Endodermal cell (in vitro differentiated cells): ENCODE data around the gene FBXL7. TPM values are rescaled to one million over a fixed set of nuclear protein-coding genes. Genes with fewer than 3 reads are reported as not detected.

ENCODE experiments used
- DNase-seq: peaks from one replicate; pipeline ENCODE4 v3.0.0-alpha.2; 2017
- H3K27ac ChIP-seq: 2 replicates; pipeline ENCODE4 v1.5.1; 2013; ENCODE audit warnings: mild to moderate bottlenecking, low read depth, low read length, moderate library complexity
- H3K27me3 ChIP-seq: 2 replicates; pipeline ENCODE4 v1.6.1; 2013; ENCODE audit warnings: mild to moderate bottlenecking, low read length, moderate library complexity; ENCODE audit not compliant: insufficient read depth, control insufficient read depth, poor library complexity, severe bottlenecking
- H3K36me3 ChIP-seq: 2 replicates; pipeline ENCODE4 v1.7.0; 2013; ENCODE audit warnings: mild to moderate bottlenecking, low read length, moderate library complexity; ENCODE audit not compliant: control insufficient read depth, insufficient read depth
- H3K4me1 ChIP-seq: one replicate; pipeline ENCODE4 v1.7.0; 2013; ENCODE audit warnings: low read length; ENCODE audit not compliant: control insufficient read depth, insufficient read depth
- H3K4me3 ChIP-seq: 2 replicates; pipeline ENCODE4 v1.5.1; 2013; ENCODE audit warnings: mild to moderate bottlenecking, low read length, moderate library complexity
- H3K9ac ChIP-seq: 2 replicates; pipeline ENCODE4 v1.6.1; 2013; ENCODE audit warnings: mild to moderate bottlenecking, low read length, moderate library complexity; ENCODE audit not compliant: poor library complexity, severe bottlenecking; ENCODE audit errors: extremely low read depth
- H3K9me3 ChIP-seq: 2 replicates; pipeline ENCODE4 v1.6.1; 2013; ENCODE audit warnings: mild to moderate bottlenecking, low read length, moderate library complexity; ENCODE audit not compliant: control insufficient read depth
- H3K27ac Mint-ChIP-seq: 2 replicates; pipeline ENCODE4 v1.8.0; 2020; ENCODE audit warnings: mixed read lengths
- H3K27me3 Mint-ChIP-seq: 2 replicates; pipeline ENCODE4 v1.8.0; 2021; ENCODE audit warnings: mild to moderate bottlenecking, mixed read lengths; ENCODE audit not compliant: insufficient read depth
- H3K36me3 Mint-ChIP-seq: 2 replicates; pipeline ENCODE4 v1.8.0; 2020; ENCODE audit warnings: low read depth, mixed read lengths
- H3K4me1 Mint-ChIP-seq: 2 replicates; pipeline ENCODE4 v1.8.0; 2020; ENCODE audit warnings: mixed read lengths
- H3K4me3 Mint-ChIP-seq: 2 replicates; pipeline ENCODE4 v1.8.0; 2020; ENCODE audit warnings: mild to moderate bottlenecking, moderate library complexity, mixed read lengths
- H3K9me3 Mint-ChIP-seq: 2 replicates; pipeline ENCODE4 v1.8.0; 2020; ENCODE audit warnings: mild to moderate bottlenecking, mixed read lengths
- CTCF ChIP-seq: fragments of 200-600 bp; sonication (generic); conservative IDR thresholded peaks from 2 replicates; pipeline ENCODE4 v1.5.0; 2021; ENCODE audit warnings: antibody characterized with exemption, mild to moderate bottlenecking
- WGBS, 2 experiments: methylation state at CpG; one replicate each; pipeline versions ENCODE4 v1.1.5 to v1.1.7; 2013; ENCODE audit warnings: missing lambda C conversion rate in 2 of 2, mixed read lengths in 1 of 2; ENCODE audit not compliant: insufficient coverage in 1 of 2, insufficient read length in 1 of 2; 5-methylcytosine and 5-hydroxymethylcytosine counted together
- total RNA-seq, 2 donors: library from RNA; stranded (reverse); fragmentation: NEBNext Ultra II Directional in 1 of 2; extraction: Animal tissue kit (Norgen Biotek cat#: 25700) in 1 of 2; gene quantifications; 2 replicates in 1 of 2; 3 replicates in 1 of 2; pipeline ENCODE4 v1.2.1, GENCODE V29; 2021

FBXL7 gene
- total RNA-seq, 2 donors from 2014 or later, result 12.9 to 13.2 TPM

GRCh38 chr5:15823398-15823797, 323.4 kb downstream of the FBXL7 start:
- H3K27me3 ChIP-seq, result no peaks in the 10 kb centered on the region
- H3K4me1 Mint-ChIP-seq, result no peaks in the 10 kb centered on the region
- WGBS, 2 experiments, result 94 to 95% methylated on average over 2 of the region's 2 CpGs

GRCh38 chr5:15827741-15828140, 327.8 kb downstream of the FBXL7 start:
- Histone ChIP-seq H3K9ac (no peak overlapping the region), H3K27me3 (no peaks in the 10 kb centered on the region), H3K9me3 (no peaks in the 10 kb centered on the region), H3K4me1 (no peaks in the 10 kb centered on the region), H3K27ac (no peak overlapping the region), H3K4me3 (no peak overlapping the region), H3K36me3 (no peaks in the 10 kb centered on the region)
- TF ChIP-seq CTCF, result no peak
- Mint-ChIP-seq H3K9me3 (no peaks in the 10 kb centered on the region), H3K4me1 (no peaks in the 10 kb centered on the region), H3K27me3 (peaks cover 6% of the 10 kb centered on the region), H3K36me3 (no peaks in the 10 kb centered on the region), H3K27ac (no peak overlapping the region), H3K4me3 (no peak overlapping the region)
- WGBS, 2 experiments, result 80 to 88% methylated on average over 1 of the region's 1 CpG
- no peak for DNase-seq

More at GRCh38 chr5:15823398-15823797, 323.4 kb downstream of the FBXL7 start:
- Mint-ChIP-seq H3K36me3 (no peaks in the 10 kb centered on the region), H3K4me3 (no peak overlapping the region), H3K9me3 (no peaks in the 10 kb centered on the region), H3K27ac (peak overlapping the region; percentile 26), H3K27me3 (no peaks in the 10 kb centered on the region)
- TF ChIP-seq CTCF, result no peak
- Histone ChIP-seq H3K36me3 (no peaks in the 10 kb centered on the region), H3K27ac (no peak overlapping the region), H3K9ac (no peak overlapping the region), H3K4me1 (no peaks in the 10 kb centered on the region), H3K9me3 (no peaks in the 10 kb centered on the region), H3K4me3 (no peak overlapping the region)
- no peak for DNase-seq

GRCh38 chr5:15831408-15831807, 331.4 kb downstream of the FBXL7 start:
- Mint-ChIP-seq H3K4me3 (no peak overlapping the region), H3K4me1 (peaks cover 10% of the 10 kb centered on the region), H3K27ac (no peak overlapping the region), H3K36me3 (no peaks in the 10 kb centered on the region), H3K27me3 (peaks cover 17% of the 10 kb centered on the region), H3K9me3 (peaks cover under 1% of the 10 kb centered on the region)
- Histone ChIP-seq H3K36me3 (no peaks in the 10 kb centered on the region), H3K27ac (no peak overlapping the region), H3K27me3 (no peaks in the 10 kb centered on the region), H3K4me1 (no peaks in the 10 kb centered on the region), H3K4me3 (no peak overlapping the region), H3K9ac (no peak overlapping the region), H3K9me3 (no peaks in the 10 kb centered on the region)
- TF ChIP-seq CTCF, result no peak
- 96 to 100% methylated on average over 1 to 4 of the region's 4 CpGs for WGBS, 2 experiments
- DNase-seq, result no peak
